GM12865 (cell line): ENCODE measurements around the gene COL20A1.

Experiments used
- DNase-seq: peaks from one replicate; pipeline ENCODE4 v3.0.0; 2010; ENCODE audit warnings: low read depth
- H3K4me3 ChIP-seq: 2 replicates; pipeline ENCODE4 v1.5.1; 2011; ENCODE audit warnings: mild to moderate bottlenecking, low read depth, low read length, control low read depth
- CTCF ChIP-seq: IDR thresholded peaks from 2 replicates; pipeline ENCODE4 v1.5.1; 2011; ENCODE audit warnings: low read length, control low read depth, low read depth, inconsistent platforms; ENCODE audit not compliant: insufficient read depth; ENCODE audit errors: missing control alignments

COL20A1 gene

GRCh38 chr20:63277466-63278272 is 15.3 kb upstream of the COL20A1 start:
- DNase-seq: no peak
- no peak for TF ChIP-seq CTCF
- no peak overlapping the region for H3K4me3 ChIP-seq

- no peak for TF ChIP-seq CTCF
- no peak overlapping the region for H3K4me3 ChIP-seq
- no peak for DNase-seq
These were observed 14.3 kb upstream of the COL20A1 start for GRCh38 chr20:63278661-63279060.

GRCh38 chr20:63279931-63280330 is 13.1 kb upstream of the COL20A1 start:
- TF ChIP-seq CTCF: no peak
- no peak for DNase-seq
- H3K4me3 ChIP-seq: no peak overlapping the region

GRCh38 chr20:63280371-63280770 is 12.6 kb upstream of the COL20A1 start:
- DNase-seq: no peak
- H3K4me3 ChIP-seq: no peak overlapping the region
- TF ChIP-seq CTCF: no peak

- peak; percentile 22 for TF ChIP-seq CTCF
- H3K4me3 ChIP-seq: no peak overlapping the region
- no peak for DNase-seq
These were observed 11.9 kb upstream of the COL20A1 start for GRCh38 chr20:63280929-63281545.

- TF ChIP-seq CTCF: no peak
- DNase-seq: no peak
- no peak overlapping the region for H3K4me3 ChIP-seq
These were observed 11.0 kb upstream of the COL20A1 start for GRCh38 chr20:63281742-63282665.
